SHP77 treated with DMSO at 0.1 percent for 48 hours (cell line): ENCODE results near the gene PLEKHM3.

Source experiments
- DNase-seq: peaks from one replicate; lab custom pipeline; 2025; lab: John Stamatoyannopoulos, UW

Gene PLEKHM3

DNA sequence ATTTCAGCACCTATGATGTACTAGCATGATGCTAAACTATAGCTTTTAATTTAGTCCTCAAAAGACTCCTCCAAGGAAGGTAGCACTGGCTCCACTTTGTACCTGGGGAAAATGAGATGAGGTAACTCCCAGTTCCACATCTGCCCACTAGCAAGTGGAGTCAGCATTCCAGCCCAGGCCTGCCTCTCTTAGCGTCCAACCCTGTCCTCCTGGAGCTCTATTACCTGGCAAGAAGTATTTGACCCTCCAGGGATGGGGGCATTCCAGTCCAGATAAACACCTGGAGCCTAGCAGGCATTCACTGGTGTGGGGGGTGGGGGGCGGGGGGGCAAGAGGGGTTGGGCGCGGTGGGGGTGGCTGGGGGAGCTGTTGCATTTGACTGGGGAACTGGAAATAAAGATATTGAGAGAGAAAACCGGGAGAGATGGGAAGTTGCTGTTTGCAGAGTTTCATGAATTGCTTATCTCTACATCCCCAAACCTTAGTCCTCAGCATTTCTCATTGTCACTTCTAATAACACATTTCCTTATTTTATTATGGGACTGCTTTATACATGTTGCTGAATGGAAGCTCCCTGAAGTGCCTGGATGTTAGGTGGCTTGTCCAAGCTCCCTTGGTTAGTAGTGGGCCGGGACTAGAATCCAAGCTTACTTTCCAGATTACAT is 233.6 kb downstream of the PLEKHM3 start:
- DNase-seq = no peak

DNA sequence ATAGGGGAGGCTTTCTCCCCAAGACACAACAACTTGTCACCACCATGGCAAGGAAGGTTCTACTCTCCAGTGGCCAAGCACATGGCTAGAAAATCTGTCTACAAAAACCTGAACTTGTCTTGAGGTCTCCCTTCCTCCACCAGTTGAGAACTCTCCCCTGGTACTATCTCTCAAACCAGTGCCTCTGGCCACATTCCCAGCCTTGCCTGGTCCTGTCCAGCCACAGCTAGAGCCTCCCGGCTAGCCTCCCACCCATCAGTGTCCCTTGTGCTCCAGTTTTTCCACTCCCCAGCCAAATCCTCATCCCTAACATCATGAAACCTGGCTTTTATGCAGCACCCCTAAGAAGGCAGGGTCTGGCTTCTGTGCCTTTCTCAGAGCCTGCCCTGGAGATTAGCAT is 234.4 kb downstream of the PLEKHM3 start:
- no peak for DNase-seq

DNA sequence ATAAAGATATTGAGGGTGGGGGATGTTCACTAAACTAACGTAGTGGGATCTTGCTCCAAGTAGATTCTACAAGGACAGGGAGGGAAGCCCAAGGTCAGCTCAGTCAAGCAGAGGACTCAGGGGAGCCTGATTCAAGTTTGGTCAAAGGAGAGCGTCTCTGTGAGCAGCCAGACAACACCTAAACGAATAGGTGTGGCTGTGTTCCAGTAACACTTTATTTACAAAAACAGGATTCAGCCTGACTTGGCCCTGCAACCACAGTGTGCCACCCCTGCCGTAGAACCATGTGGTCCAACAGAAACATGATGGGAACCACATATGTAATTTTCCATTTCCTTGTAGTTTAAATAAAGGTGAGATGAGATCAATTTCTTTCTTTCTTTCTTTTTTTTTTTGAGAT is 237.5 kb downstream of the PLEKHM3 start:
- no peak for DNase-seq

DNA sequence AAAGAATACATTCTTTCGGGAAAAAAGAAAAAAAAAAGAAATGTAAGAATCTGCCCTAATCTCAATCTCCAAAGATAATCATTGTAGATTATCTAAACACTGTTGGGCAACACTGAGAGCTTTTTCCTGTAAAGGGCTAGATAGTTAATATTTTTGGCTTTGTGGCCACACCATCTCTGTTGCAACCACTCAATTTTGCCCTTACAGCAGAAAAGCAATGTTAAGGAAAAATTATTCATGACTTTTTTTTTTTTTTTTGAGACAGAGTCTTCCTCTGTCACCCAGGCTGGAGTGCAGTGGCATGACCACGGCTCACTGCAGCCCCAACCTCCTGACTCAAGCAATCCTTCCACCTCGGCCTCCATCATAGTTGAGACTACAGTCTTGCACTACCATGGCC is 238.3 kb downstream of the PLEKHM3 start:
- DNase-seq = no peak

DNA sequence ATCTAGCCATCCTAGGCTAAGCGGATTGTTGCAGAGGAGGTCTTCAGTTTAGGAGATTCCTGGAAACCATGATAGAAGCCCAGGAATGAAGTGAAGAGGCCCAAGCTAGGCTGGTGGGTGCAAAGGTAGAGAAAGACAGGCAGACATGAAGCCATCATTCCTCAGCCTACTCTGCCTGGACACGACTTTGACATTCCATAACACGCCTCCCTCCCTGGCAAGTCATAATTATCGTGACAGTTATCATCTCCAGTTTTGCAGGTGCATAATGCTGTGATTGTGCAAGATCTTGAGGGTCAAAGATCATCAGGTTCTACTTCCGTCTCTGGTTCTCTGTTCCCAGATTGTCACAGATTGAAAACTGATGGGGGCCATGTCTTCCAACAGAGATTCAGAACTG is 240.4 kb downstream of the PLEKHM3 start:
- DNase-seq = no peak

DNA sequence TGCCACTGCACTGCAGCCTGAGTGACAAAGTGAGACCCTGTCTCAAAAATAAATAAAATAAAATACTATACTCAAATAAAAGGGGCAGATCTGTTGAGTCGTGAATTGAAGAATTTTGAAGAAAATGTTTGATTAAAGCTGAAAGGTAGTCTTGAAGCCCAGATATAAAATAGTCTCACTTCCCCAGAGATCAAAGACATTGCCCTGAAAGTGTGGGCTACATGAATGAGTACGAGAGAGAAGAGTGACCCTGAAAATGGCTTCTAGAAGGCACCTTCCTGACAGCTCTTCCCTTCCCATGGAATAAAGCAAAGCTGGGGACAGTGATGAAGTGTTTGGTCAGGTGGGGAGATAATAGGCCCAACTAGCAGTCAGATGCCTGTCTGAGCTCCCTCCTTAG is 241.8 kb downstream of the PLEKHM3 start:
- no peak for DNase-seq

DNA sequence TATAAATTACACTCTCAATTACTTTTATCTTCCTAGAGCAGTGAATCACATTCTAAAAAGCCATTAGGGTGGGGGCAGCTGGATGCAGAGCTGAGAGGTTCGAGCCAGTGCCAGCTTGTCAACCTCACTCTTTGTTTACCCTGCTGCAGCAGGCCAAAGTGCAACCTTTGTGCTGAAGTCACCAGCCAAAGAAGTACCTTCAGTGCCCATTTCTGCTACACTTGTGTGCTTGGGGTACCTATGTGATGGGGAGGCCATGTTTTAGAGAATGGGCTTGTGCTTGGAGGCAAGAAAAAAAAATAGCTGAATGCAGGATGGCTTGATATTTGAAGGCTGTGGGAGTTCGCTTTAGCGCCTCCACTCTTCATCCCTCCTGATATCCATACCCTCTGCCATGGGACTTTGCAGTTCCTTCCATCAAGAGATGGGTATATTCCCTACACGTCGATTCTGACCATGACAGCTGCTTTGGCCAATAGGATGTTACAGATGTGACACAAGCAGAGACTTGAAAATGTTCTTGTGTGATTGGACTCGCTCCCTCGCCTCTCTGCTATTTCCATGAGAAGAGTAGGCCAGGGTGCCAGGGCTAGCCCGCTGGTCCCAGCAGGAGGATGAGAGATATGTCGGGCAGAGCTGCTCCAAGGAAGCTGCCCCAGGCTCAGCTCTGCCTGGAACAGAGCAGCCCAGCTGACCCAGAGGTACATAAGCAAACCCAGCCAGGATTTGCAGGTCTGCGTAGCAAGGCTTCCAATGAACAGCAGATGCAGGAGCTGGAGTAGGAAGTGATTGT is 242.9 kb downstream of the PLEKHM3 start:
- no peak for DNase-seq

DNA sequence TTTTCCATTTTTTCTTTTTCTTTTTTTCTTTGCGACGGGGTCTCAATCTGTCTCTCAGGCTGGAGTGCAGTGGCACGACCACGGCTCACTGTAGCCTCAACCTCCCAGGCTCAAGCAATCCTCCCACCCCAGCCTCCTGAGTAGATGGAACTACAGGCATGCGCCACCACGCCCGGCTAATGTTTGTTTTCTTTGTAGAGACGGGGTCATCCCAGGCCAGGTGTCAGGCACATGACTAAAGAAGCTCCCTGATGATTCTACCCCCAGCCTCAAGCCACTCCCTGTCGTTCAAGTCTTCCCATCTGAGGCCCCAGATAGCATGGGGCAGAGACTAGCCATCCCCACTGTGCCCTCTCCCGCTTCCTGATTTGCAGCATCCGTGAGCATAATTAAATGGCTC is 245.8 kb downstream of the PLEKHM3 start:
- DNase-seq = no peak

DNA sequence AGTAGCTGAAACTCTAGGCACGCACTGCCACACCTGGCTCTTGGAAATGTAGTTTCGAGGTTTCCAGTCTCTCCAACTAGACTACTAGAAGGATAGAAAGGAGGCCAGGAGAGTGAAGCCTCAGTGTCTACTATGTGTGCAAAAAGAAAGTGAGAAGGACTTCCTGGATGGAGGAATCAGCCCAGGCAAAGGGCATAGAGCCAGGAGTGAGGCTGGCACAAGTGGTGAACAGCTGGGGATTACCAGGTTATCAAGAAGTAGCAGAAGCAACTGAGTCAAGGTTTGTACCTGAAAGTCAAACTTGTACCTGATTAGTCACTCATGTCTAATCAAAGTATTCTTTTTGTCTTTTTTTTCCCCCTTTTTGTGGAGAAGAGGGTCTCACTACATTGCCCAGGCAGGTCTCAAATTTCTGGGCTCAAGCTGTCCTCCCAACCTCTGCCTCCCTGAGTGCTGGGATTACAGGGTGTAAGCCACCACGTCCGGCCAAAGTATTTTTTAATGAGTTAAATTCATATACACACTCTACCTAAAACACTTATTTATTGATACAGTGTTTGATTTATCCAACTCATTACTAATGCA is 246.9 kb downstream of the PLEKHM3 start:
- no peak for DNase-seq

DNA sequence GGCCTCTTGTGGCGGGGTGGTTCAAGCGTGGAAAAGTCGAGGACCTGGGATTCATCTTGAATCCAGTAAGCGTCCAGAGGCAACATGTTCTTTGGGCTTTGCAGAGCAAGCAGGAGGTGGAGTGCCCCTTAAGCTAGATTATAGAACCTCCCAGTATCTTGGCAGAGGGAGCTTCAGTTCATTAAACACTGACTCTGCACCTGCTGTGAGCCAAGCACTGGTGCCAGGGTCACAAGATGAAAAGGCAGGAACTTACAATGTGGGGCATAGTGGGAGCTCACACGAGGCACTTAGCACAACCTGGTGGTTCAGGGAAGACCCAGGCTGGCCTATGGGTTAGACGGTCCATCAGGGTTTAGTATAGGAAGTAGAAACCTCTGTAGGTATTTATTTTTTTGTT is 248.2 kb downstream of the PLEKHM3 start:
- no peak for DNase-seq

DNA sequence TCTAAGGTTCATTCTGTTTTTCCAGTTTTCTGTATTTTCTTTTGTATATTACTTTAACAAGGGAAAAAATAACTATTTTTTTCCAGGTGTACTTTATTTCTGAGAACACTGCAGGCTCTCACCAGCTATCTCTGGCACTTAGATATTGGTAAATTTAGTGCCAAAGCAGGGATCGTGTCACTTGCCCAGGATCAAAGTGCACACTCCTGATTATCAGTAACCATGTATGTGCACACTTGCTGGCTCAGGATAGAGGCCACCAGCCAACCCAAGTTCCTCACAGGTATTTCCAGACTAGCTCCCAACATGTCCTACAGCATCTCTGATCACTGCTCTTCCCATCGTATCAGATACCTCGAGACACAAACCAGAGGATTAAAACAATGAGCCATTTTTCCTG is 249.9 kb downstream of the PLEKHM3 start:
- DNase-seq = no peak

DNA sequence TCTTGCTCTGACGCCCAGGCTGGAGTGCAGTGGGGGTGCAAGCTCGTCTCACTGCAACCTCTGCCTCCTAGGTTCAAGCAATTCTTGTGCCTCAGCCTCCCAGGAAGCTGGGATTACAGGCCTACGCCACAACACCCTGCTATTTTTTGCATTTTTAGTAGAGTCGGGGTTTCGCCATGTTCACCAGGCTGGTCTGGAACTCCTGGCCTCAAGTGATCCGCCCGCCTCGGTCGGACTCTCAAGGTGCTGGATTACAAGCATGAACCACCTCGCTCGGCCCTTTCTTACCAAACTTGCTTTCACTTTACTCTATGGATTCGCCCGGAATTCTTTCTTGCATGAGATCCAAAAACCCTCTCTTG is 252.5 kb downstream of the PLEKHM3 start:
- no peak for DNase-seq

DNA sequence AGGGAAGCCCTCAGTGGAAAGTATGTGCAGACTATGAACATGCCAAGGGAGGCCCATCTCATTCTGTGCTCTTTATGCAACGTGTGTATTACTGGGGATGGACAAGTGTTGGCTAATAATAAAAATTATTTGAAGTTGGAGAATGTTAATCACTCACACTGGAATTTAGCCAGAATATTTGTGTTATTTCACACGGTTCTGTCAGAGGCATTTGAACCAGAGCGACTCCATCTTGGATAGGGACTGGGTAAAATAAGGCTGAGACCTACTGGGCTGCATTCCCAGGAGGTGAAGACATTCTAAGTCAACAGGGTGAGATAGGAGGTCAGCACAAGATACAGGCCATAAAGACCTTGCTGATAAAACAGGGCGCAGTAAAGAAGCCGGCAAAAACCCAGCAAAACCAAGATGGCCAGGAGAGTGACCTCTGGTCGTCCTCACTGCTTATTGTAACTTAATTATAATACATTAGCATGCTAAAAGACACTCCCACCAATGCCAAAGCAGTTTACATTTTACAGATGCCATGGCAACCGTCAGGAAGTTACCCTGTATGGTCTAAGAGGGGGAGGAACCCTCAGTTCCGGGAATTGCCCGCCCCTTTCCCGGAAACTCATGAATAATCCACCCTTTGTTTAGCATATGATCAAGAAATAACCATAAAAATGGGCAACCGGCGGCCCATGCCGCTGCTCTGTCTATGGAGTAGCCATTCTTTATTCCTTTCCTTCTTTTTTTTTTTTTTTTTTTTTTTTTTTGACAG is 253.1 kb downstream of the PLEKHM3 start:
- no peak for DNase-seq

DNA sequence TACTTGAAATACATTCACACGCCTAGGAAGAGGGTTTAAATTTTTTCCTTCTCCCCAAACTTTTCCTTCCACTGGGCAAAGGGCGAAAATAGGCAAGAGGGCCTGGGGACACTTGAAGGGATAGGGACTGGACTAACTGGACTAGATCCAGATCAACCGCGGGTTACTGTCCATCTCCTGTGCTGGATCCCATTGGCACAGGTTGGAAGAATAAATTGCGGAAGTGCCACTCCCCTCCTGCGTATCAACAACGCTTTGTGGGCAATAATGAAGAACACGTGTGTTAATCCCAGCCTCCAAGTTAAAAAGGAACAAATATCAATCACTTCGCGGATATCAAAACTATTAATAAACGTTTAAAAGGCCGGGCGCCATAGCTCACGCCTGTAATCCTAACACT is 253.9 kb downstream of the PLEKHM3 start:
- no peak for DNase-seq
